DOHH2 (cell line): ENCODE data around the gene CLIP3.

Source experiments
- H3F3A ChIP-seq: fragments of 200-600 bp; sonication (generic), shearing (Covaris generic); 2 replicates; pipeline ENCODE4 v1.6.0; 2016; ENCODE audit warnings: antibody characterized with exemption, mild to moderate bottlenecking; ENCODE audit not compliant: control insufficient read depth, insufficient read depth
- H3K27ac ChIP-seq: fragments of 200-600 bp; sonication (generic); 2 replicates; pipeline ENCODE4 v1.5.1; 2014; ENCODE audit warnings: low read depth, mild to moderate bottlenecking, low read length, moderate library complexity
- H3K27me3 ChIP-seq: fragments of 200-600 bp; sonication (generic); 2 replicates; pipeline ENCODE4 v1.6.1; 2014; ENCODE audit warnings: mild to moderate bottlenecking, low read length, mixed read lengths; ENCODE audit not compliant: control insufficient read depth
- H3K36me3 ChIP-seq: fragments of 200-600 bp; sonication (generic); 2 replicates; pipeline ENCODE4 v1.6.1; 2014; ENCODE audit warnings: mild to moderate bottlenecking, low read length, moderate library complexity, mixed read lengths; ENCODE audit not compliant: control insufficient read depth
- H3K4me1 ChIP-seq: fragments of 200-600 bp; sonication (generic); 2 replicates; pipeline ENCODE4 v1.6.1; 2014; ENCODE audit warnings: mild to moderate bottlenecking, low read length, mixed read lengths; ENCODE audit not compliant: control insufficient read depth
- H3K4me2 ChIP-seq: fragments of 200-600 bp; sonication (generic); 2 replicates; pipeline ENCODE4 v1.6.0; 2014; ENCODE audit warnings: mild to moderate bottlenecking, low read length, moderate library complexity
- H3K4me3 ChIP-seq: fragments of 200-600 bp; sonication (generic); 2 replicates; pipeline ENCODE4 v1.5.1; 2014; ENCODE audit warnings: mild to moderate bottlenecking, low read length, mixed read lengths
- H3K79me2 ChIP-seq: fragments of 200-600 bp; sonication (generic); 2 replicates; pipeline ENCODE4 v1.6.1; 2014; ENCODE audit warnings: mild to moderate bottlenecking, low read length, mixed read lengths; ENCODE audit not compliant: control insufficient read depth
- H3K9me2 ChIP-seq: fragments of 200-600 bp; sonication (generic); replicated peaks from 2 replicates; pipeline ENCODE4 v1.6.1; 2014; ENCODE audit warnings: mild to moderate bottlenecking, low read length, mixed read lengths; ENCODE audit not compliant: control insufficient read depth
- H3K9me3 ChIP-seq: fragments of 200-600 bp; sonication (generic); 2 replicates; pipeline ENCODE4 v1.6.1; 2014; ENCODE audit warnings: antibody characterized with exemption, low read length, mixed read lengths; ENCODE audit not compliant: control insufficient read depth, insufficient read depth
- H4K20me1 ChIP-seq: fragments of 200-600 bp; sonication (generic); 2 replicates; pipeline ENCODE4 v1.6.0; 2014; ENCODE audit warnings: low read depth, mild to moderate bottlenecking, antibody characterized with exemption, low read length, moderate library complexity; ENCODE audit not compliant: control insufficient read depth, insufficient read depth
- EZH2phosphoT487 ChIP-seq: fragments of 200-600 bp; sonication (generic); IDR thresholded peaks from 2 replicates; pipeline ENCODE4 v1.6.1; 2017; ENCODE audit warnings: borderline replicate concordance, mild to moderate bottlenecking, antibody characterized with exemption, low read length, moderate library complexity, mixed read lengths
- TF ChIP-seq, protein P1 (sequence below): fragments of 200-600 bp; sonication (generic); IDR thresholded peaks from one replicate; pipeline ENCODE4 v1.5.1; 2014; ENCODE audit warnings: antibody characterized with exemption, mild to moderate bottlenecking, low read depth, low read length; ENCODE audit not compliant: poor library complexity, severe bottlenecking

Gene CLIP3

GRCh38 chr19:36067681-36068080 is 35.0 kb upstream of the CLIP3 start:
- no peak for TF ChIP-seq EZH2phosphoT487
- TF ChIP-seq, protein P1, sequence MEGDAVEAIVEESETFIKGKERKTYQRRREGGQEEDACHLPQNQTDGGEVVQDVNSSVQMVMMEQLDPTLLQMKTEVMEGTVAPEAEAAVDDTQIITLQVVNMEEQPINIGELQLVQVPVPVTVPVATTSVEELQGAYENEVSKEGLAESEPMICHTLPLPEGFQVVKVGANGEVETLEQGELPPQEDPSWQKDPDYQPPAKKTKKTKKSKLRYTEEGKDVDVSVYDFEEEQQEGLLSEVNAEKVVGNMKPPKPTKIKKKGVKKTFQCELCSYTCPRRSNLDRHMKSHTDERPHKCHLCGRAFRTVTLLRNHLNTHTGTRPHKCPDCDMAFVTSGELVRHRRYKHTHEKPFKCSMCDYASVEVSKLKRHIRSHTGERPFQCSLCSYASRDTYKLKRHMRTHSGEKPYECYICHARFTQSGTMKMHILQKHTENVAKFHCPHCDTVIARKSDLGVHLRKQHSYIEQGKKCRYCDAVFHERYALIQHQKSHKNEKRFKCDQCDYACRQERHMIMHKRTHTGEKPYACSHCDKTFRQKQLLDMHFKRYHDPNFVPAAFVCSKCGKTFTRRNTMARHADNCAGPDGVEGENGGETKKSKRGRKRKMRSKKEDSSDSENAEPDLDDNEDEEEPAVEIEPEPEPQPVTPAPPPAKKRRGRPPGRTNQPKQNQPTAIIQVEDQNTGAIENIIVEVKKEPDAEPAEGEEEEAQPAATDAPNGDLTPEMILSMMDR = no peak
- H3K27ac ChIP-seq = no peak overlapping the region
- no peak overlapping the region for H3K4me2 ChIP-seq
- H3K9me3 ChIP-seq = no peaks in the 10 kb centered on the region
- H3K4me3 ChIP-seq = no peak overlapping the region
- peaks cover 2% of the 10 kb centered on the region; the same call in 1 of the 2 replicates for H3K79me2 ChIP-seq
- no peaks in the 10 kb centered on the region for H3F3A ChIP-seq
- no peaks in the 10 kb centered on the region for H3K27me3 ChIP-seq
- no peaks in the 10 kb centered on the region for H4K20me1 ChIP-seq
- H3K36me3 ChIP-seq = peaks cover 69% of the 10 kb centered on the region
- no peaks in the 10 kb centered on the region for H3K4me1 ChIP-seq
- H3K9me2 ChIP-seq = no peaks in the 10 kb centered on the region

GRCh38 chr19:36064826-36065225 is 32.2 kb upstream of the CLIP3 start:
- H3K4me2 ChIP-seq = no peak overlapping the region
- peaks cover 72% of the 10 kb centered on the region for H3K36me3 ChIP-seq
- no peak overlapping the region for H3K27ac ChIP-seq
- H3K4me1 ChIP-seq = no peaks in the 10 kb centered on the region
- H3K79me2 ChIP-seq = peaks cover 18% of the 10 kb centered on the region
- no peaks in the 10 kb centered on the region for H3K27me3 ChIP-seq
- no peaks in the 10 kb centered on the region for H4K20me1 ChIP-seq
- H3K4me3 ChIP-seq = no peak overlapping the region
- TF ChIP-seq, protein P1 = no peak
- no peak for TF ChIP-seq EZH2phosphoT487
- H3K9me2 ChIP-seq = no peaks in the 10 kb centered on the region
- no peaks in the 10 kb centered on the region for H3K9me3 ChIP-seq
- H3F3A ChIP-seq = no peaks in the 10 kb centered on the region

GRCh38 chr19:36061367-36061766 is 28.7 kb upstream of the CLIP3 start:
- Histone ChIP-seq H3K4me1 (peaks cover 8% of the 10 kb centered on the region), H4K20me1 (no peaks in the 10 kb centered on the region; the same call in none of the 2 replicates), H3K27ac (no peak overlapping the region), H3F3A (no peaks in the 10 kb centered on the region), H3K9me3 (no peaks in the 10 kb centered on the region), H3K9me2 (no peaks in the 10 kb centered on the region), H3K4me3 (no peak overlapping the region), H3K36me3 (peaks cover 87% of the 10 kb centered on the region), H3K79me2 (peaks cover 52% of the 10 kb centered on the region), H3K27me3 (no peaks in the 10 kb centered on the region), H3K4me2 (no peak overlapping the region)
- no peak for TF ChIP-seq EZH2phosphoT487
- TF ChIP-seq, protein P1 = no peak
